B cell (primary cell): Measurements from ENCODE around the gene NECAP2. TPM values are rescaled to one million over a fixed set of nuclear protein-coding genes. Genes with fewer than 3 reads are reported as not detected.

Experiments used
- ATAC-seq: fragments of 200-7000 bp; cut with Tn5 transposase; one replicate; pipeline ENCODE4 v1.10.0; 2021; ENCODE audit warnings: low read depth, mild to moderate bottlenecking, moderate number of reproducible peaks, moderate library complexity
- CTCF ChIA-PET: fragments of 350-600 bp; sonication (Branson Sonifier 250); formaldehyde crosslinking; loops from one replicate; lab custom pipeline; 2021; ENCODE audit warnings: antibody characterized with exemption, inconsistent platforms; lab: Charles Lee
- POLR2A ChIA-PET: fragments of 350-600 bp; sonication (Branson Sonifier 250); formaldehyde crosslinking; loops from one replicate; lab custom pipeline; 2021; ENCODE audit warnings: antibody characterized with exemption; lab: Charles Lee
- DNase-seq: peaks from one replicate; pipeline ENCODE4 v3.0.0; 2013
- H2AFZ ChIP-seq: 2 replicates; pipeline ENCODE4 v1.6.1; 2012; ENCODE audit warnings: mild to moderate bottlenecking, low read depth, low read length; ENCODE audit not compliant: insufficient read depth, poor library complexity, severe bottlenecking
- H3K27ac ChIP-seq, 2 donors: 1 replicate in 1 of 2; 2 replicates in 1 of 2; pipeline ENCODE4 v1.5.1; 2012 to 2013; ENCODE audit warnings: low read length in 2 of 2, mild to moderate bottlenecking in 2 of 2, moderate library complexity in 1 of 2
- H3K27me3 ChIP-seq, 4 experiments: fragments of 200-600 bp in 1 of 4; sonication (generic) in 1 of 4; replicated peaks in 1 of 4; 1 replicate in 2 of 4; 2 replicates in 2 of 4; pipeline versions ENCODE4 v1.6.1 to v1.7.0; 2013 to 2016; ENCODE audit warnings: low read length in 3 of 4, mild to moderate bottlenecking in 2 of 4, mixed read lengths in 1 of 4, moderate library complexity in 1 of 4; ENCODE audit not compliant: insufficient read depth in 4 of 4, control insufficient read depth in 3 of 4; ENCODE audit errors: control extremely low read depth in 1 of 4
- H3K36me3 ChIP-seq, 2 experiments: replicated peaks in 1 of 2; 1 replicate in 1 of 2; 2 replicates in 1 of 2; pipeline versions ENCODE4 v1.6.1 to v1.7.1; 2013; ENCODE audit warnings: low read length in 1 of 2; ENCODE audit not compliant: insufficient read depth in 2 of 2, control insufficient read depth in 1 of 2; ENCODE audit errors: control extremely low read depth in 1 of 2, extremely low read depth in 1 of 2
- H3K4me1 ChIP-seq, 2 donors: fragments of 200-600 bp in 1 of 2; sonication (generic) in 1 of 2; 1 replicate in 1 of 2; 2 replicates in 1 of 2; pipeline versions ENCODE4 v1.5.1 to v1.6.1; 2013 to 2017; ENCODE audit warnings: low read length in 2 of 2; ENCODE audit not compliant: control insufficient read depth in 2 of 2, insufficient read depth in 2 of 2
- H3K4me2 ChIP-seq: replicated peaks from 2 replicates; pipeline ENCODE3; 2012; ENCODE audit warnings: mild to moderate bottlenecking, low read depth, low read length; ENCODE audit not compliant: poor library complexity, severe bottlenecking
- H3K4me3 ChIP-seq, 5 experiments: fragments of 200-600 bp in 1 of 5; sonication (generic) in 1 of 5; 1 replicate in 3 of 5; 2 replicates in 2 of 5; pipeline versions ENCODE4 v1.5.1 to v1.7.0; 2011 to 2016; ENCODE audit warnings: low read length in 4 of 5, mild to moderate bottlenecking in 4 of 5, low read depth in 2 of 5, control low read depth in 1 of 5, moderate library complexity in 1 of 5; ENCODE audit not compliant: insufficient read depth in 1 of 5; ENCODE audit errors: control extremely low read depth in 1 of 5, extremely low read depth in 1 of 5
- H3K79me2 ChIP-seq: fragments of 200-600 bp; sonication (generic); one replicate; pipeline ENCODE4 v1.6.0; 2016; ENCODE audit warnings: low read length; ENCODE audit not compliant: control insufficient read depth, insufficient read depth
- H3K9ac ChIP-seq: fragments of 200-600 bp; sonication (generic); 2 replicates; pipeline ENCODE4 v1.6.1; 2017; ENCODE audit warnings: mild to moderate bottlenecking, low read length, moderate library complexity
- H3K9me3 ChIP-seq, 3 donors: one replicate each; pipeline versions ENCODE4 v1.6.1 to v1.7.1; 2013; ENCODE audit warnings: low read length in 2 of 3; ENCODE audit not compliant: control insufficient read depth in 2 of 3, insufficient read depth in 1 of 3; ENCODE audit errors: control extremely low read depth in 1 of 3
- H4K20me1 ChIP-seq: 2 replicates; pipeline ENCODE4 v1.6.0; 2012; ENCODE audit warnings: mild to moderate bottlenecking, low read length; ENCODE audit not compliant: insufficient read depth, control insufficient read depth, poor library complexity, severe bottlenecking
- H3K27ac Mint-ChIP-seq: one replicate; pipeline ENCODE4 v1.8.0; 2021; ENCODE audit warnings: mixed read lengths
- H3K27me3 Mint-ChIP-seq: one replicate; pipeline ENCODE4 v1.8.0; 2021; ENCODE audit warnings: mixed read lengths
- H3K4me1 Mint-ChIP-seq: one replicate; pipeline ENCODE4 v1.8.0; 2021; ENCODE audit warnings: mixed read lengths
- H3K4me3 Mint-ChIP-seq: one replicate; pipeline ENCODE4 v1.8.0; 2021; ENCODE audit warnings: mixed read lengths
- H3K9me3 Mint-ChIP-seq: one replicate; pipeline ENCODE4 v1.8.0; 2022; ENCODE audit warnings: mixed read lengths; ENCODE audit not compliant: insufficient read depth
- CTCF ChIP-seq: fragments of 200-600 bp; IDR thresholded peaks from one replicate; pipeline ENCODE4 v1.8.0; 2022; ENCODE audit warnings: antibody characterized with exemption, mild to moderate bottlenecking
- EZH2 ChIP-seq: IDR thresholded peaks from 2 replicates; pipeline ENCODE4 v1.6.1; 2012; ENCODE audit warnings: borderline replicate concordance, low read depth, mild to moderate bottlenecking, moderate library complexity, low read length; ENCODE audit not compliant: insufficient read depth, poor library complexity, severe bottlenecking
- WGBS: methylation state at CpG from one replicate; pipeline ENCODE4 v1.1.5; 2013; ENCODE audit warnings: missing lambda C conversion rate; ENCODE audit not compliant: insufficient coverage; 5-methylcytosine and 5-hydroxymethylcytosine counted together
- intact Hi-C: fragments of 100-400 bp; cut with micrococcal nuclease; formaldehyde crosslinking; loops from one replicate; pipeline ENCODE4 v1.10.0; 2022
- polyA plus RNA-seq: library from polyadenylated mRNA; depleted of rRNA; stranded (reverse); fragments of >200 nt; gene quantifications from 2 replicates; pipeline ENCODE4 v1.2.3, GENCODE V29; 2012
- total RNA-seq, 2 donors: library from RNA; stranded (reverse); fragments of 120-200 nt in 1 of 2; gene quantifications; 1 replicate in 1 of 2; 2 replicates in 1 of 2; pipeline versions ENCODE4 v1.2.3 to v1.2.4, GENCODE V29; 2013 to 2022

Gene NECAP2
- total and polyA plus RNA-seq, 2 donors (not counting 1 experiment from before 2014, with no cell fraction given), result 77.3 to 81.5 TPM

DNA sequence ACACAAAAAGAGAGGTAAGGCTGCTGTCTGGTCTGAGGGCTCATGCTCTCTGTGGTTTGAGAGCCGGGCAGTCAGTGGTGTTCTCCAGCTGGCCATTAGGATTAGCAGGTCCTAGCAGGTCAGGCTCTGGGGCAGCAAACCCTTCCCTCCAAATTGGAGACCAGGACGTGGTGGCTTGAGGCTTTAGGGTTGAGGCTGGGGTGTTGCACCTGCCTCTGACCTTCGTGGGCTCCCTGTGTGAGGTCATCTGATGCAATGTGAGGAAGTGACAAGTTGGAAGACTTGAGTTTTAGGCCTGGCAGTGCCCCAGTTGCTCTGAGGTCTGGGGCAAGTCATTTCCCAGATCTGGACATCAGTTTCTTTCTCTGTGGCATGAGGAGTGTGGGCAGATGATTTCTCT lies 49.1 kb upstream of the NECAP2 start:
- Histone ChIP-seq H2AFZ (no peak overlapping the region), H3K4me2 (no peak overlapping the region), H3K4me3 (no peak overlapping the region), H3K79me2 (peaks cover 75% of the 10 kb centered on the region), H3K27ac (peak overlapping the region; percentile 16 to 27), H3K36me3 (peaks cover 2 to 48% of the 10 kb centered on the region in 2 experiments), H3K4me1 (peaks cover 38 to 47% of the 10 kb centered on the region in 2 donors), H4K20me1 (peaks cover 95% of the 10 kb centered on the region), H3K9ac (no peak overlapping the region), H3K27me3 (no peaks in the 10 kb centered on the region), H3K9me3 (no peaks in the 10 kb centered on the region)
- POLR2A ChIA-PET, result no interaction called here
- 60% methylated on average over 3 of the region's 3 CpGs for whole genome bisulfite sequencing
- no peak overlapping the region for H3K4me3 Mint-ChIP-seq
- no peak for TF ChIP-seq CTCF
- no peak for TF ChIP-seq EZH2
- ATAC-seq, result no peak
- no peak overlapping the region for H3K27ac Mint-ChIP-seq
- CTCF ChIA-PET, result no interaction called here
- intact Hi-C loops, result no loop called here
- no peaks in the 10 kb centered on the region for H3K9me3 Mint-ChIP-seq
- DNase-seq, result no peak
- no peaks in the 10 kb centered on the region for H3K27me3 Mint-ChIP-seq
- H3K4me1 Mint-ChIP-seq, result peaks cover 53% of the 10 kb centered on the region

DNA sequence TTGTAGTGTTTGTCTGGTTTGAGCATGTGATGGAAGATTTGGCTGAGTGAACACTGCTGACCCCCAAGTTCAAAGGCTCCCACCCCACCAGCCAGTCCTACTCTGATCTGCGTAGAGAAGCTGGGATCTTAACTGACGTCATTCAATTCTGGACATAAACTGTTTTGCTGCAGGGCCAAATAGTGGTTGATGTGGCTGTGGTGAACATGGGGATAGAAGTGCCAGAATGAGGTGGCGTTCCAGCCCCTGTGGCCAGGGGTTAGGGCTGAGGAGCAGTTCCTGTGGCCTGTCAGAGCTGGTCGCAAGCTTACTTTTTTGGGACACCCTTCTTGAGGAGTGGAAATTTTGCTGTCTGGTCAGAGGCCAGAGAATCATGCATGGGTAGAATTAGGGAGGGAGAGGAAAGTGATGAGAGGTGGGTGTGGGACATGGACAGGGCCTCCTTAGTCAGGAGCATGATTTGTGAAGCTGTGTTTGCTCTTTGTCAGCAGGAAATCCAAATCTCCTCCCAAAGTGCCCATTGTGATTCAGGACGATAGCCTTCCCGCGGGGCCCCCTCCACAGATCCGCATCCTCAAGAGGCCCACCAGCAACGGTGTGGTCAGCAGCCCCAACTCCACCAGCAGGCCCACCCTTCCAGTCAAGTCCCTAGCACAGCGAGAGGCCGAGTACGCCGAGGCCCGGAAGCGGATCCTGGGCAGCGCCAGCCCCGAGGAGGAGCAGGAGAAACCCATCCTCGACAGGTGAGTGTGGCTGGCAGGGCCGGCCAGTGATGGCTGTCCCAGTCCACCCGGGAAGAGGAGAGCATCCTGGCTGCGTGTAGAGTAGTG lies 47.6 kb upstream of the NECAP2 start:
- no peak overlapping the region for H3K27ac Mint-ChIP-seq
- Histone ChIP-seq H3K79me2 (peaks cover 63% of the 10 kb centered on the region), H3K36me3 (peaks cover 2 to 62% of the 10 kb centered on the region in 2 experiments)

More for the DNA sequence above, 47.6 kb upstream of the NECAP2 start:
- no peak overlapping the region for H3K4me3 ChIP-seq
- no peak overlapping the region for H3K9ac ChIP-seq
- intact Hi-C loops, result no loop called here
- POLR2A ChIA-PET, result interaction anchor here (0.6 kb wide), 1 partner anchor 12 kb away, joined by 3 read pairs; no protein-coding TSS in a partner anchor
- TF ChIP-seq CTCF (no peak), EZH2 (no peak)
- ATAC-seq (no peak), DNase-seq (no peak)
- WGBS, result 93% methylated on average over 20 of the region's 21 CpGs
- no peak overlapping the region for H2AFZ ChIP-seq
- H3K27ac ChIP-seq, result no peak overlapping the region
- Mint-ChIP-seq H3K27me3 (no peaks in the 10 kb centered on the region), H3K4me3 (no peak overlapping the region), H3K4me1 (peaks cover 40% of the 10 kb centered on the region), H3K9me3 (no peaks in the 10 kb centered on the region)
- CTCF ChIA-PET, result no interaction called here
- no peaks in the 10 kb centered on the region for H3K27me3 ChIP-seq
- no peaks in the 10 kb centered on the region for H3K9me3 ChIP-seq
- H3K4me1 ChIP-seq, result peaks cover 23 to 32% of the 10 kb centered on the region in 2 donors
- no peak overlapping the region for H3K4me2 ChIP-seq
- peaks cover 90% of the 10 kb centered on the region for H4K20me1 ChIP-seq
